ENCODE results near the gene SLC25A33. TPM values are rescaled to one million over a fixed set of nuclear protein-coding genes. Genes with fewer than 3 reads are reported as not detected.
"Not testable (repeated sequence)": the region's sequence is repeated elsewhere in the genome, so short reads cannot be mapped to it uniquely, and the experiment has no call there.

The SLC25A33 gene
- total RNA-seq, 1 donor from 2014 or later: 5.9 TPM

DNA sequence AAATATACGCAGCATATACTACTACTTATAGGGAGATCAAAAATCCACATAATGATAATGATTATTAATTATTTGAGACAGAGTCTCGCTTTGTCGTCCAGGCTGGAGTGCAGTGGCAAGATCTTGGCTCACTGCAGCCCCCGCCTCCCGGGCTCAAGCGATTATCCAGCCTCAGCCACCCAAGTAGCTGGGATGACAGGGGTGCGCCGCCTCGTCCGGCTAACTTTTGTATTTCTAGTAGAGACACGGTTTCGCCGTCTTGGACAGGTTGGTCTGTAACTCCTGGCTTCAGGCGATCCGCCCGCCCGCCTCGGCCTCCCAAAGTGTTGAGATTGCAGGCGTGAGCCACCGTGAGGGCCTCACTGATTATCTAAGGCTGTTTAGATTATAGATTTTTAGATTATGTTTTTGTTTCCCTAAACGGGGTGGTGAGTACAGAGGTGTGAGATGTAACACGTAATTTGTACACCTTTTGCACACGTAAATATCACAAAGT lies 548 bp upstream of the SLC25A33 start:
- intact Hi-C loops (cut with micrococcal nuclease): loop anchor here (2.0 kb wide), 1 partner anchor 372 kb away; the partner anchor contains the start of gene CTNNBIP1

DNA sequence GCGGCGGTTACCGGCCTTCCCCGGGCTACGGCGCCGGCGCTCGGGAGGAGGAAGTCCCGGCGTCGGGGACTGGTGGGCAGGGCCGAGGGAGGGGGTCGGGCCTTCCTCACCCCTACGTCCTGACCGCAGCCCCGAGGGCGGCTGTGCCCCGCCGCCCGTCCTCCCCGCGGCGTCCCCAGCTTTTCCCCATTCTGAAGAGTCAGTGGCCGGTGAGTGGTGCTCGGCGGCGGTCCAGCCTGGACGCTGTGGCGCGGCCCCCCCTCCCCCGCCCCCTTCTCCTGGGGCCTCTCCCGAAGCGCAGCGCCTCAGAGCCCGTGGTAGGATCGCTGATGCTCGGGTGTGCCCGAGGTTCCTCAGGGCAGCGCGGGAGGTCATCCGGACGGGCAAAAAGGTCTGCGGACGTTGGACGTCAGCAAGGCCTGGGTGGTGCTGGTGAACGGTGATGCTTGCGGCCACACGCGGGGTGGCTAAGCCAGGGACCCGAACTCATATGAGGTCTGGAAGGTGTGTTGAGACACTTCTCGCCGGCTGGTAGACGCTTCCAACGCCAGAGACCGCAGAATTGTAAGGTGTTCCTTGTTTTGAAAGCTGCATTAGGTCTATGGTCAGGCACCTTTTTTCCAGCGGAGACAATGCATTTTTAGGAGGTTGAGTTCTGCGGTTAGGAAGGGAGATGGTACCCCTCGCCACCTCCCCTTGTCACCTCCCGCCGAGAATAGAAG lies 725 bp downstream of the SLC25A33 start:
- intact Hi-C loops (cut with micrococcal nuclease): loop anchor here (2.0 to 5.0 kb wide), 2 partner anchors 47 to 371 kb away; partner anchors contain the start of genes CTNNBIP1 and TMEM201

DNA sequence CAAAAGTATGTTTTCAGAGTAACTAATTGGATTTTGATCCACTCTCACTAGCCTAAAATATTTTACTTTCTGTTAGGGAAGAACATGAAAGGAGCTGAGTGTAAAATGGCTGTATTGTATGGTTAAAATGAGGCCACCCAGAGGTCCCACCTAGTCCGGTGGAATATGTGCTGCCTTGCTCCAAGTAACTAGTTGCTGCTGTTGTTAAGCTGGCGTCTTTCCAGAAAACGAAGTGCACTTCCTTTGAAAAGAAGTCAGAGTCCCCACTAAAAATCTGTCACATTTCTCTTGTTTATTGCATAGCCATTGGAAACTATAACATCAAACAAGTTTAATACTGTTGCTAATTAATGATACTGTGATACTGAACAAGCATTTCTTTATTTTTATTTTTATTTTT lies 3.2 kb downstream of the SLC25A33 start:
- intact Hi-C loops (cut with micrococcal nuclease): loop anchor here (5.0 kb wide), 1 partner anchor 45 kb away; the partner anchor contains the start of gene TMEM201

DNA sequence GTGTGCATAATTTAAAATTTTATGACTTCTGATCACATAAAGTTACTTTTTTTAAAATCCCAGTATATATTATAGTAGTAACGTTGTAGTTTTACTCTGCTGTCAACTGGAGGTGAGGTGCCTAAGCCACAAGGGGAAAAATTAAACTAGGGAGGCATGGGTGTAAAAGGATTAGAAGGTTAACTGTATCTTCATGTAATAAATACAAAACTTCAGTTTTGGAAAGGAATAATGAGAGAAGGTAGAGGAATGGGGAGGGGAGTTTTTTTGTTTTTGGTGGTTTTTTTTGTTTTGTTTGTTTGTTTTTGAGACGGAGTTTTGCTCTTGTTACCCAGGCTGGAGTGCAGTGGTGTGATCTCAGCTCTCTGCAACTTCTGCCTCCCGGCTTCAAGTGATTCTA lies 5.7 kb downstream of the SLC25A33 start:
- intact Hi-C loops (cut with micrococcal nuclease): loop anchor here (5.0 kb wide), 1 partner anchor 42 kb away; the partner anchor contains the start of gene TMEM201

DNA sequence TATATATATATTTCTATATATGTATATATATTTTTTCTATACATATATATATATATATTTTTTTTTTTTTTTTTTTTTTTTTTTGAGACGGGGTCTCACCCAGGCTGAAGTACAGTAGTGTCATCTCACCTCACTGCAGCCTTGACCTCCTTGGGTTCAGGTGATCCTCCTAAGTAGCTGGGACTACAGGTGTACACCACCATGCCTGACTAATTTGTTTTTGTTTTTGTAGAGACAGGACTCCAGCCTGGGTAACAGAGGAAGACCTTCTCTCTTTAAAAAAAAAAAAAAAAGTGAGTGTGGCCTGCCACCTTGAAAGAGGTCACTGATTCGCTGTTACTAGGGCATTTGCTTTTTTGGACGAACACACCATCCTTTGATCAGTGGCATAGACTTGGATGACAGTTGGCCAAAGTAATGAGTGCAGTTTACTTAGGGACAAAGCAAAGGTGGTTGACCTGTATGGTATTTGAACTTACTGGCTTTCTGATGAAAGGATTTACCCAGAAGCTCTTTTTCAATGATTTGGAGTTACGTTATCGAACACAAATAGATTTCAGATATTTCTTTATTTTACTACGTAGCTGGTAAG lies 10.8 kb downstream of the SLC25A33 start:
- intact Hi-C loops (cut with micrococcal nuclease): no loop called here

DNA sequence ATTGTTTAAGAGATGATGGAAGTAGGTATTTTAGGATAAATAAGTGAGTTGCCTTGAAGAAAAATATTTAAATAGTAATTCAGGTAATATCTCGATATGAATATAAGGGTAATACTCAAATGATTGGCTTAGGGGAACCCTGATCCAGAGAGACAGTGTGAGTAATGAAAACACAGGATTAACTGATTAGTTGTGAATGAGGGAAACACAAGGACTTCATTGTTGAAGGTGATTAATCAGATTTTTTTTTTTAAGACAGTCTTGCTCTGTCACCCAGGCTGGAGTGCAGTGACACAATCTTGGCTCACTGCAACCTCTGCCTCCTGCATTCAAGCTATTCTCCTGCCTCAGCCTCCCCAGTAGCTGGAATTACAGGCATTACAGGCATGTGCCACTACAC lies 12.7 kb downstream of the SLC25A33 start:
- intact Hi-C loops (cut with micrococcal nuclease): no loop called here

GRCh38 chr1:9553736-9554144 lies 14.5 kb downstream of the SLC25A33 start:
- intact Hi-C loops (cut with micrococcal nuclease): no loop called here

GRCh38 chr1:9555942-9556341 lies 16.7 kb downstream of the SLC25A33 start:
- intact Hi-C loops (cut with micrococcal nuclease): no loop called here

GRCh38 chr1:9557624-9558023 lies 18.4 kb downstream of the SLC25A33 start:
- intact Hi-C loops (cut with micrococcal nuclease): no loop called here

DNA sequence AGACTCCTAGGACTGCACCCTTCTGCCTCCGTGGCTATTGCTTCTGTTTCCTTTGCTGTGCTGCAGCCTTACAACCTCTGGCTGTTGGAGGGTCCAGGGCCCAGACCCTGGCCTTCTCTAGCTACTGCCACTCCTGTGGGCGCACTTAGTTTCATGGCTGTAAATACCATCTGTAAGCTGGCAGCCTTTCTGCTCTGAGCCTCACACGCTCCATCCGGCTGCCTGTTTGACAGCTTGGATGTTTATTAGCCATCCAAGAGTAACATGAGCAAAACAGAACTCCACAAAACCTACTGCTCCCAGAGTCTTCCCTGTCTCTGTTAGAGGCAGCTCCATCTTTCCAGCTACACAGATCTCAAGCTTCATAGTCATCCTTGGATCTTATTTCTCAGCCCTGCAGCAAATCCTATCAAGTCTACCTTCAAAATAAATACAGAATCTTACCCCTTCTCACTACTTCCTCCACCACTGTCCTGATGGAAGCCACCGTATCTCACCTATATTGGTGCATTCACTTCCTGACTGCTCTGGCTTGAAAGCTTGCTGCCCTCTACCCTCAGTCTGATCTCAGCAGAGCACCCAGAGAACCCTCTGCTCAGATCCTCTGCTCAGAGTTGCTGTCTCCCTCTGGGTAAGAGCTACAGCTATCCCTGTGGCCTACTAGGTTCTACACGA lies 19.1 kb downstream of the SLC25A33 start:
- intact Hi-C loops (cut with micrococcal nuclease): no loop called here

GRCh38 chr1:9558946-9559545 lies 19.8 kb downstream of the SLC25A33 start:
- intact Hi-C loops (cut with micrococcal nuclease): no loop called here

DNA sequence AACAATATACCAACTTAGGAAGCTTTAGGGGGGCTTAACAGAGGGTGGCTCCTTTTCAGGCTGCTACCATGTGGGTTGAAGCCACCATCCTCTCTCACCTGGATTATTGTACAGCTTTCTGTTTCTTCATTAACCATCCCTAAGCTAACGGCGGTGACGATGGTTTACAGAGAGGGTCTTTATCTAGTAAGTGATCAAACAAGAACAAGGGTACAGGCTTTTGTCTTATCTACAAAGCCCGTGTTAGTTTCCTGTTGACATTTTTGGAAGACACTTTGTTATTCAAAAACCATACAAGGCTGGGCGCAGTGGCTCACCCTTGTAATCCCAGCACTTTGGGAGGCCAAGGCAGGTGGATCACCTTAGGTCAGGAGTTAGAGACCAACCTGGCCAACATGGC lies 20.4 kb downstream of the SLC25A33 start:
- intact Hi-C loops (cut with micrococcal nuclease): no loop called here

- intact Hi-C loops (cut with micrococcal nuclease): not testable (repeated sequence)
Measured at GRCh38 chr1:9560090-9560489, 20.8 kb downstream of the SLC25A33 start.

DNA sequence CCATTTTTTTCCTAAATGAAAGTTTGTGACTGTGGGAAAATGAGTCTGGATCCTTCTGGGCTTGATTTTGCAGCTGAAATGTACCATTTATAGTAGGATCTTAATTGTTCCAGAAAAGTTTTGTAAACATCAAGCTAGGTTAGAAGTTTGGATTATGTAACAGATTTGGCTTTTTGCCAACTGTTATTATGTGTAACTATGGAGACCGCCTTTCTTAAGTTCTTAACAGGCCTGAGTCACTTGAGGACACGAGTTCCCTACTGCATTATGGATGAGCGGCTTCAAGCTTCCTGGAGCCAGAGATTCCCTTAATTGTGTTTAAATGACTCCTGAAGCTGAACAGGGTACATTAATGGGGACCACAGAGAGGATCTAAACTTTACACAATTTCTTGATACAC lies 22.2 kb downstream of the SLC25A33 start:
- intact Hi-C loops (cut with micrococcal nuclease): no loop called here

DNA sequence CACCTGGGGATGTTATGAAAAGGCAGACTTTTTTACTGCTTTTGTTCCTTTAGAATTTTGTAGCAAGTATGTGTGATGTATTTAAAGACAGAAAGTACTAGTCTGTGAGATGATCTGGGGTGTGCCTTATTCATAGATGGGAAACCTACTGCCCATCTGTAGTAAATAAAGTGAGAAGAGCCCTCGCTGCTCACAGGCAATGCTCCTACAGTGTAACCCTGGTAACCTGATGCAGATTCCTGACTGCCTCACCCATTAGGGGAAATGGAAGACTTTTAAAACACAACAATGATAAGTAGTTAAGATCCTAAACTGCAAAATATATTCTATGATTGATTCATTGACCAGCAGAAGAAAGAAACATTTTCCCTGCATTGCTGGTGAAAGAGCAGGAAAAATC lies 30.0 kb downstream of the SLC25A33 start:
- intact Hi-C loops (cut with micrococcal nuclease): no loop called here

- intact Hi-C loops (cut with micrococcal nuclease): not testable (repeated sequence)
Measured at GRCh38 chr1:9570886-9571529, 31.7 kb downstream of the SLC25A33 start.

DNA sequence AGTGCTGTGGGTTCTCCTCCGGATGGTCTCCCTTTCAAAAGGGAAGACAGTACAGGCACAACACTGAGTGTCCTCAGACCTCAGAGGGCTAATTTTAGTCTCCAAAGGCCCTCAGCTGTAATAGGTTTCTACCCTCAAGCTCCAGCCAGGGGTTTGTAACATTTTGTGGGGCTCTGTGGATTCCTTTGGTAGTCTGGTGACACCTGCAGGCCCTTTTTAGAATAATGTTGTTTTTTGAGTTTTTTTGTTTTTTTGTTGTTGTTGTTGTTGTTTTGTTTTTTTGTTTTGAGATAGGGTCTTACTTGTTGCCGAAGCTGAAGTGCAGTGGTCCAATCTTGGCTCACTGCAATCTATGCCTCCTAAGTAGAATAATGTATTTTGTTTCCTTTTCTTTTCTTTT lies 34.5 kb downstream of the SLC25A33 start:
- intact Hi-C loops (cut with micrococcal nuclease): loop anchor here (1.0 kb wide), 1 partner anchor 78 kb away; no protein-coding TSS in a partner anchor

- intact Hi-C loops (cut with micrococcal nuclease): no loop called here
Measured at GRCh38 chr1:9575486-9575885, 36.2 kb downstream of the SLC25A33 start.

DNA sequence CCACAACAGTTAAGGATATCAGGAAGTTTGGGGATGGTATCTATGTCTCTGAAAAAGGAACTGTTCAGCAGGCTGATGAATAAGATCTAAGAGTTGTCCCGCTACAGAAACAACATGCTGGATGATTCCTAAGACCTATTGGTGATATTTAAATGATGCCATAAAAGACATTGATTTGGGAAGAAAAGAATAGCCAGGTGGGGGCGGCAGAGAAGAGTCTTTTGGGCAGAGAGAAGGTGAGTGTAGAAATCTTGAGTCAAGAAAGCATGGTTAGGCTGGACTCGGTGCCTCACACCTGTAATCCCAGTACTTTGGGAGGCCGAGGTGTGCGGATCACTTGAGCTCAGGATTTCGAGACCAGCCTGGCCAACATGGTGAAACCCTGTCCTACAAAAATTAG lies 37.6 kb downstream of the SLC25A33 start:
- intact Hi-C loops (cut with micrococcal nuclease): no loop called here

GRCh38 chr1:9577423-9577822 lies 38.2 kb downstream of the SLC25A33 start:
- intact Hi-C loops (cut with micrococcal nuclease): no loop called here

DNA sequence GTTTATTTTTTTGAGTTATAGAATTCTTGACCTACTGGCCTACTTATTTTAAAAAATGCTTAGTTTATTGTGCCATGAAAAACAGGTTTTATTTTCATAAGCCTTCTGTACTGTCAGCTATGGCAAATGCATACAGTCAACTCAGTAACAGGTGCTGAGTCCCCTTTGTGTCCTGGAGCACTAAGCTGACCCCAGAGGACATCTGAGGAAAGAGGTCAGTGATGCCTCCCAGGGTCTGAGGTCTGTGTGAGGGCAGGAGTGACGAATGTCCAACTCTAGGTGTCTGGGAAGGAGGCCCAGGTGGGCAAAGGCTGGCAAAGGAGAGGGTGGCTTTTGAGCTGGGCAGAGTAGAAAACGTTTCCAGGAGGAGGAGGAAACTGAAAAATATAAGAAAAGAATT lies 41.7 kb downstream of the SLC25A33 start:
- intact Hi-C loops (cut with micrococcal nuclease): no loop called here
